Small intestine (tissue), 7 donors: ENCODE measurements around the gene TDRD6. TPM values are rescaled to one million over a fixed set of nuclear protein-coding genes. Genes with fewer than 3 reads are reported as not detected.
"Not testable (repeated sequence)": the region's sequence is repeated elsewhere in the genome, so short reads cannot be mapped to it uniquely, and the experiment has no call there.

Source experiments
- DNase-seq, 2 donors: peaks; one replicate each; pipeline versions ENCODE4 v3.0.0 to v3.0.0-alpha.2; 2013
- FAIRE-seq: peaks from 2 replicates; lab custom pipeline; 2012; peaks lifted over from hg19 to GRCh38; lab: Jason Lieb, UNC
- H3K27ac ChIP-seq, 3 donors: one replicate each; pipeline ENCODE4 v1.5.1; 2013; ENCODE audit warnings: low read length in 2 of 3, mild to moderate bottlenecking in 2 of 3, control low read depth in 1 of 3, inconsistent platforms in 1 of 3, low read depth in 1 of 3, moderate library complexity in 1 of 3
- H3K27me3 ChIP-seq, 3 donors: one replicate each; pipeline ENCODE4 v1.6.1; 2013; ENCODE audit warnings: low read length in 3 of 3, inconsistent platforms in 1 of 3; ENCODE audit not compliant: control insufficient read depth in 3 of 3, insufficient read depth in 3 of 3
- H3K36me3 ChIP-seq, 3 donors: one replicate each; pipeline ENCODE4 v1.6.1; 2013; ENCODE audit warnings: low read length in 3 of 3, inconsistent platforms in 1 of 3, low read depth in 1 of 3, mild to moderate bottlenecking in 1 of 3, moderate library complexity in 1 of 3; ENCODE audit not compliant: control insufficient read depth in 3 of 3, insufficient read depth in 2 of 3
- H3K4me1 ChIP-seq, 3 donors: one replicate each; pipeline ENCODE4 v1.6.1; 2013; ENCODE audit warnings: low read length in 2 of 3, inconsistent platforms in 1 of 3, low read depth in 1 of 3, mild to moderate bottlenecking in 1 of 3, moderate library complexity in 1 of 3; ENCODE audit not compliant: control insufficient read depth in 3 of 3, insufficient read depth in 2 of 3
- H3K4me3 ChIP-seq, 3 donors: one replicate each; pipeline ENCODE4 v1.5.1; 2013; ENCODE audit warnings: low read length in 3 of 3, control low read depth in 1 of 3, inconsistent platforms in 1 of 3, low read depth in 1 of 3, mild to moderate bottlenecking in 1 of 3, moderate library complexity in 1 of 3
- H3K9me3 ChIP-seq, 2 donors: one replicate each; pipeline ENCODE4 v1.6.1; 2013; ENCODE audit warnings: low read depth in 1 of 2, low read length in 1 of 2; ENCODE audit not compliant: control insufficient read depth in 2 of 2, insufficient read depth in 1 of 2
- WGBS, 3 donors: extraction: QIAGEN DNeasy Blood & Tissue Kit; methylation state at CpG; one replicate each; pipeline ENCODE4 v1.1.7; 2013; 5-methylcytosine and 5-hydroxymethylcytosine counted together
- polyA plus RNA-seq, 4 donors: library from polyadenylated mRNA; stranded (reverse) in 3 of 4; unstranded in 1 of 4; fragments of 200-250 nt in 3 of 4; fragments of 120-200 nt in 1 of 4; gene quantifications; one replicate each; pipeline versions ENCODE4 v1.2.1 to v1.2.3, GENCODE V29; 2013
- donor health status: healthy with polysubstance abuse.
- donor health status: control.
- donor health status: control.
- donor health status: Bipolar disorder and iron deficiency.
- donor health status: healthy.

The TDRD6 gene
- polyA plus RNA-seq, 4 donors, result 0.04 to 0.49 TPM; not detected in 2

GRCh38 chr6:46741910-46742309, 54.2 kb downstream of the TDRD6 start:
- H3K9me3 ChIP-seq, result no peaks in the 10 kb centered on the region
- H3K36me3 ChIP-seq, result no peaks in the 10 kb centered on the region
- DNase-seq, result no peak
- no peaks in the 10 kb centered on the region for H3K4me1 ChIP-seq
- WGBS, 3 donors, result 92 to 96% (median 96%) methylated on average over 4 of the region's 4 CpGs
- H3K27me3 ChIP-seq, result peaks cover 0 to 9% (median 0%) of the 10 kb centered on the region in 3 donors
- no peak overlapping the region for H3K4me3 ChIP-seq
- no peak for FAIRE-seq
- H3K27ac ChIP-seq, result no peak overlapping the region

GRCh38 chr6:46743425-46744158, 55.9 kb downstream of the TDRD6 start:
- H3K9me3 ChIP-seq, result no peaks in the 10 kb centered on the region
- H3K4me1 ChIP-seq, result no peaks in the 10 kb centered on the region
- H3K36me3 ChIP-seq, result no peaks in the 10 kb centered on the region
- DNase-seq (peak in 1 of 2 donors; percentile 68), FAIRE-seq (no peak)
- H3K4me3 ChIP-seq, result no peak overlapping the region
- H3K27me3 ChIP-seq, result no peaks in the 10 kb centered on the region
- WGBS, 3 donors, result 17 to 61% (median 44%) methylated on average over 1 of the region's 1 CpG
- H3K27ac ChIP-seq, result no peak overlapping the region

GRCh38 chr6:46744159-46744725, 56.6 kb downstream of the TDRD6 start:
- WGBS, 3 donors, result 72 to 80% (median 73%) methylated on average over 3 of the region's 3 CpGs
- not testable (repeated sequence) for H3K36me3 ChIP-seq, H3K4me1 ChIP-seq, FAIRE-seq, DNase-seq, H3K4me3 ChIP-seq, H3K9me3 ChIP-seq, H3K27ac ChIP-seq, H3K27me3 ChIP-seq

GRCh38 chr6:46745973-46746372, 58.3 kb downstream of the TDRD6 start:
- Histone ChIP-seq H3K27me3 (no peaks in the 10 kb centered on the region), H3K36me3 (no peaks in the 10 kb centered on the region), H3K4me3 (no peak overlapping the region), H3K27ac (no peak overlapping the region), H3K4me1 (no peaks in the 10 kb centered on the region), H3K9me3 (no peaks in the 10 kb centered on the region)
- no peak for DNase-seq
- 55 to 71% (median 70%) methylated on average over 2 of the region's 2 CpGs for WGBS, 3 donors
- no peak for FAIRE-seq

GRCh38 chr6:46746696-46747095, 59.0 kb downstream of the TDRD6 start, which contains the start of gene ANKRD66:
ANKRD66 (plus strand) TSS chr6:46746933; CDS start chr6:46751949, 5,016 bp downstream.
- H3K27ac ChIP-seq, result no peak within 1 kb of the TSS
- no peaks in the 10 kb centered on the region for H3K4me1 ChIP-seq
- H3K27me3 ChIP-seq, result no peaks in the 10 kb centered on the region
- H3K36me3 ChIP-seq, result no peaks in the 10 kb centered on the region
- no peak within 1 kb of the TSS for H3K4me3 ChIP-seq
- H3K9me3 ChIP-seq, result no peaks in the 10 kb centered on the region
- WGBS, 3 donors, result 81 to 89% (median 86%) methylated on average over 1 of the region's 1 CpG
- FAIRE-seq (no peak), DNase-seq (no peak)

GRCh38 chr6:46748940-46749503, 61.3 kb downstream of the TDRD6 start:
- Histone ChIP-seq H3K27ac (no peak overlapping the region), H3K9me3 (no peaks in the 10 kb centered on the region), H3K36me3 (no peaks in the 10 kb centered on the region), H3K4me3 (no peak overlapping the region), H3K4me1 (no peaks in the 10 kb centered on the region), H3K27me3 (no peaks in the 10 kb centered on the region)
- no peak for FAIRE-seq
- no peak for DNase-seq
- 89 to 93% (median 92%) methylated on average over 5 of the region's 5 CpGs for WGBS, 3 donors

- no peaks in the 10 kb centered on the region for H3K4me1 ChIP-seq
- H3K4me3 ChIP-seq, result no peak overlapping the region
- DNase-seq (no peak), FAIRE-seq (no peak)
- H3K27ac ChIP-seq, result no peak overlapping the region
- 82 to 93% (median 89%) methylated on average over 5 of the region's 5 CpGs for WGBS, 3 donors
- H3K9me3 ChIP-seq, result no peaks in the 10 kb centered on the region
- no peaks in the 10 kb centered on the region for H3K36me3 ChIP-seq
- no peaks in the 10 kb centered on the region for H3K27me3 ChIP-seq
These were observed 62.0 kb downstream of the TDRD6 start for GRCh38 chr6:46749731-46750130.

- no peaks in the 10 kb centered on the region for H3K4me1 ChIP-seq
- H3K27ac ChIP-seq, result no peak overlapping the region
- H3K36me3 ChIP-seq, result no peaks in the 10 kb centered on the region
- FAIRE-seq (no peak), DNase-seq (no peak)
- WGBS, 3 donors, result 61 to 87% (median 62%) methylated on average over 3 of the region's 3 CpGs
- no peak overlapping the region for H3K4me3 ChIP-seq
- no peaks in the 10 kb centered on the region for H3K9me3 ChIP-seq
- no peaks in the 10 kb centered on the region for H3K27me3 ChIP-seq
These were observed 64.0 kb downstream of the TDRD6 start for GRCh38 chr6:46751658-46752057.
